GM12878 (cell line): ENCODE results near the gene CEP170B. TPM values are rescaled to one million over a fixed set of nuclear protein-coding genes. Genes with fewer than 3 reads are reported as not detected.

ENCODE experiments used
- ATAC-seq: fragments of 200-7000 bp; cut with Tn5 transposase; 3 replicates; pipeline ENCODE4 v1.9.1; 2020; ENCODE audit warnings: mild to moderate bottlenecking, moderate library complexity
- BruUV-seq: library from RNA; stranded (reverse); fragments of 400-500 nt; replicated peaks from 2 replicates; lab custom pipeline; 2021; lab: Mats Ljungman, UMichigan
- CTCF ChIA-PET: fragments of 300-600 bp; sonication (Branson Sonifier 250); formaldehyde crosslinking; extraction: SDS; loops from one replicate; lab custom pipeline; 2021; ENCODE audit warnings: inconsistent platforms; lab: Yijun Ruan, JAX
- POLR2A ChIA-PET: fragments of 350-600 bp; formaldehyde crosslinking; extraction: SDS; loops from one replicate; lab custom pipeline; 2021; ENCODE audit warnings: inconsistent platforms; lab: Charles Lee
- RAD21 ChIA-PET: fragments of 300-600 bp; sonication (Branson Sonifier 250); formaldehyde crosslinking; loops from one replicate; lab custom pipeline; 2023; ENCODE audit warnings: antibody characterized with exemption; ENCODE audit not compliant: unreplicated experiment; lab: Charles Lee
- SMC1A ChIA-PET: fragments of 300-600 bp; sonication (Branson Sonifier 250); formaldehyde crosslinking; loops from one replicate; lab custom pipeline; 2023; ENCODE audit not compliant: unreplicated experiment, uncharacterized antibody; lab: Charles Lee
- DNase-seq: peaks from one replicate; pipeline ENCODE4 v3.0.0-alpha.2; 2011; ENCODE audit warnings: low read depth, low spot score
- FAIRE-seq: peaks from 3 replicates; lab custom pipeline; 2011; peaks lifted over from hg19 to GRCh38; lab: Jason Lieb, UNC
- H2AFZ ChIP-seq: 2 replicates; pipeline ENCODE4 v1.6.0; 2011; ENCODE audit warnings: low read depth, low read length, control low read depth; ENCODE audit not compliant: control insufficient read depth
- H3K27ac ChIP-seq: 2 replicates; pipeline ENCODE4 v1.5.1; 2011; ENCODE audit warnings: control low read depth; ENCODE audit not compliant: control insufficient read depth, insufficient read depth
- H3K27me3 ChIP-seq, 2 experiments: replicated peaks in 1 of 2; 2 replicates each; pipeline versions ENCODE4 v1.6.0 to v1.6.1; 2011; ENCODE audit warnings: low read length in 1 of 2; ENCODE audit not compliant: control insufficient read depth in 2 of 2, insufficient read depth in 2 of 2
- H3K36me3 ChIP-seq, 2 experiments: 2 replicates each; pipeline ENCODE4 v1.5.1; 2011; ENCODE audit warnings: low read length in 1 of 2; ENCODE audit not compliant: control insufficient read depth in 2 of 2, insufficient read depth in 2 of 2
- H3K4me1 ChIP-seq: 2 replicates; pipeline ENCODE4 v1.6.1; 2011; ENCODE audit warnings: mild to moderate bottlenecking, low read length, moderate library complexity, mixed read lengths; ENCODE audit not compliant: control insufficient read depth, insufficient read depth
- H3K4me2 ChIP-seq: 2 replicates; pipeline ENCODE4 v1.6.0; 2011; ENCODE audit warnings: control low read depth; ENCODE audit not compliant: control insufficient read depth, insufficient read depth
- H3K4me3 ChIP-seq: fragments of 200-600 bp; sonication (generic); 2 replicates; pipeline ENCODE4 v1.5.1; 2016
- H3K79me2 ChIP-seq: 2 replicates; pipeline ENCODE4 v1.6.0; 2011; ENCODE audit warnings: low read length; ENCODE audit not compliant: control insufficient read depth, insufficient read depth
- H3K9ac ChIP-seq: 2 replicates; pipeline ENCODE4 v1.8.0; 2011; ENCODE audit warnings: low read length, control low read depth, mixed read lengths; ENCODE audit not compliant: control insufficient read depth, insufficient read depth
- H3K9me3 ChIP-seq: replicated peaks from 3 replicates; pipeline ENCODE4 v1.5.1; 2011; ENCODE audit warnings: mild to moderate bottlenecking, low read length; ENCODE audit not compliant: control insufficient read depth, insufficient read depth
- H4K20me1 ChIP-seq: 2 replicates; pipeline ENCODE4 v1.6.0; 2011; ENCODE audit not compliant: control insufficient read depth, insufficient read depth
- CUX1 ChIP-seq: IDR thresholded peaks from 2 replicates; pipeline ENCODE4 v1.6.1; 2012; ENCODE audit warnings: improper control_type of control experiment, low read depth, low read length; ENCODE audit not compliant: insufficient replicate concordance
- IRF4 ChIP-seq: IDR thresholded peaks from 2 replicates; pipeline ENCODE4 v1.6.1; 2011; ENCODE audit warnings: low read depth, low read length
- LARP7 ChIP-seq: fragments of 450-650 bp; IDR thresholded peaks from 2 replicates; pipeline ENCODE4 v1.6.1; 2017; ENCODE audit warnings: mild to moderate bottlenecking
- NFYB ChIP-seq: IDR thresholded peaks from 2 replicates; pipeline ENCODE4 v1.6.1; 2011; ENCODE audit warnings: low read depth, mild to moderate bottlenecking, low read length, improper control_type of control experiment, moderate library complexity; ENCODE audit not compliant: insufficient read depth
- POLR2A ChIP-seq: IDR thresholded peaks from 2 replicates; pipeline ENCODE4 v1.6.1; 2011; ENCODE audit warnings: low read depth, mild to moderate bottlenecking, low read length
- RB1 ChIP-seq: fragments of 450-650 bp; formaldehyde crosslinking; IDR thresholded peaks from 2 replicates; pipeline ENCODE4 v1.6.1; 2017; ENCODE audit warnings: mild to moderate bottlenecking, borderline replicate concordance
- SKIL ChIP-seq: fragments of 450-650 bp; IDR thresholded peaks from 2 replicates; pipeline ENCODE4 v1.6.1; 2017; ENCODE audit warnings: mild to moderate bottlenecking, low read depth, inconsistent platforms; ENCODE audit not compliant: poor library complexity, severe bottlenecking
- USF2 ChIP-seq: IDR thresholded peaks from 2 replicates; pipeline ENCODE4 v1.6.1; 2011; ENCODE audit warnings: low read depth, low read length, improper control_type of control experiment, borderline replicate concordance
- WGBS: methylation state at CpG from one replicate; pipeline ENCODE4 v1.1.6; 2016; ENCODE audit warnings: low lambda C conversion rate; ENCODE audit not compliant: insufficient replicate concordance, insufficient coverage; ENCODE audit errors: missing lambda C conversion rate; 5-methylcytosine and 5-hydroxymethylcytosine counted together
- in situ Hi-C: fragments of 300-500 bp; cut with MboI; formaldehyde crosslinking; loops from 9 replicates; pipeline ENCODE4 v1.14.3; 2018; ENCODE audit warnings: mixed read lengths
- intact Hi-C: fragments of 100-400 bp; cut with micrococcal nuclease; formaldehyde crosslinking; loops from one replicate; pipeline ENCODE4 v1.14.2; 2022; ENCODE audit not compliant: unreplicated experiment
- polyA plus RNA-seq, 11 experiments: library from polyadenylated mRNA; depleted of rRNA in 4 of 11; unstranded in 6 of 11; stranded (reverse) in 5 of 11; fragments of >200 nt; fragmentation: Nextera tagmentation in 4 of 11; fragmentation: Illumina TruSeq in 1 of 11; extraction: Ambion mirVana in 4 of 11; extraction: Trizol in 1 of 11; gene quantifications; 1 replicate in 1 of 11; 2 replicates in 10 of 11; pipeline versions ENCODE4 v1.2.1 to v1.2.3, GENCODE V29; 2011 to 2016; ENCODE audit warnings: inconsistent platforms in 2 of 11, missing spikeins in 2 of 11, low read depth in 1 of 11
- total RNA-seq, 4 experiments: library from RNA; depleted of rRNA in 3 of 4; stranded (reverse); fragments of >200 nt in 3 of 4; fragmentation: Illumina TruSeq in 1 of 4; extraction: Trizol in 1 of 4; gene quantifications; 2 replicates each; pipeline versions ENCODE4 v1.2.1 to v1.2.3, GENCODE V29; 2013 to 2021

The CEP170B gene
- total and polyA plus RNA-seq, 10 of the 15 experiments (the other 5 are each of a cell fraction or from before 2014, with no cell fraction given) = 0.01 to 0.44 (median 0.05) TPM; not detected in 4

- H2AFZ ChIP-seq = no peak overlapping the region
- in situ Hi-C loops = loop anchor here (10.0 kb wide), 1 partner anchor 147 kb away; no protein-coding TSS in a partner anchor
- no peaks in the 10 kb centered on the region for H3K79me2 ChIP-seq
- ChIA-PET RAD21 (interaction anchor here (0.9 kb wide), 1 partner anchor 32 kb away, joined by 3 read pairs; no protein-coding TSS in a partner anchor), SMC1A (interaction anchor here (1.3 kb wide), 1 partner anchor 78 kb away, joined by 3 read pairs; no protein-coding TSS in a partner anchor), POLR2A (no interaction called here), CTCF (interaction anchor here (0.8 to 1.3 kb wide), 5 partner anchors 15 to 32 kb away, joined by 3 to 4 read pairs (median 3); partner anchors contain the start of gene PLD4)
- H4K20me1 ChIP-seq = no peaks in the 10 kb centered on the region
- H3K4me2 ChIP-seq = no peak overlapping the region
- FAIRE-seq = no peak
- no peaks in the 10 kb centered on the region; the same call in 2 of the 3 replicates for H3K9me3 ChIP-seq
- intact Hi-C loops = loop anchor here (5.0 to 10.0 kb wide), 3 partner anchors 35 to 150 kb away; partner anchors contain the start of gene AHNAK2
- no peak overlapping the region for H3K4me3 ChIP-seq
- ATAC-seq = no peak
- peaks cover 3% of the 10 kb centered on the region for H3K4me1 ChIP-seq
- BruUV-seq = no TSS peak
- H3K36me3 ChIP-seq = no peaks in the 10 kb centered on the region
- TF ChIP-seq RB1 = no peak
- TF ChIP-seq POLR2A = no peak
- TF ChIP-seq SKIL = no peak
- no peak for TF ChIP-seq CUX1
- TF ChIP-seq USF2 = no peak
- TF ChIP-seq NFYB = no peak
- TF ChIP-seq LARP7 = no peak
- TF ChIP-seq IRF4 = no peak
- DNase-seq = no peak
- H3K9ac ChIP-seq = no peak overlapping the region
- H3K27ac ChIP-seq = no peak overlapping the region
- 48% methylated on average over 37 of the region's 37 CpGs for WGBS
- peaks cover 0 to 3% of the 10 kb centered on the region in 2 experiments; a peak in 1 of 4 replicates for H3K27me3 ChIP-seq
Observed at GRCh38 chr14:104897330-104898194, 32.5 kb downstream of the CEP170B start.
